MG63 (cell line): ENCODE results near the gene SCLY. TPM values are rescaled to one million over a fixed set of nuclear protein-coding genes. Genes with fewer than 3 reads are reported as not detected.

Experiments used
- DNase-seq: peaks from one replicate; pipeline ENCODE4 v3.0.0-alpha.2; 2020
- H3K27me3 ChIP-seq: fragments of 250-450 bp; sonication (Bioruptor Pico); 2 replicates; pipeline ENCODE4 v1.5.1; 2020; ENCODE audit warnings: mild to moderate bottlenecking, moderate library complexity
- H3K36me3 ChIP-seq: fragments of 250-450 bp; sonication (Bioruptor Pico); 2 replicates; pipeline ENCODE4 v1.5.1; 2020; ENCODE audit warnings: mild to moderate bottlenecking, moderate library complexity
- H3K4me3 ChIP-seq: fragments of 250-450 bp; sonication (Bioruptor Pico); 2 replicates; pipeline ENCODE4 v1.5.1; 2020; ENCODE audit warnings: mild to moderate bottlenecking, moderate library complexity
- H3K9me3 ChIP-seq: fragments of 250-450 bp; sonication (Bioruptor Pico); 2 replicates; pipeline ENCODE4 v1.5.1; 2020; ENCODE audit warnings: mild to moderate bottlenecking, moderate library complexity
- total RNA-seq: library from RNA; depleted of rRNA; stranded (reverse); fragments of >200 nt; shearing (Covaris generic); gene quantifications from 2 replicates; pipeline ENCODE4 v1.2.3, GENCODE V29; 2014; ENCODE audit warnings: low replicate concordance

Gene SCLY
- total RNA-seq, 1 experiment from 2014 or later = 19.0 TPM

GRCh38 chr2:238122287-238123217 is 61.8 kb downstream of the SCLY start:
- no peaks in the 10 kb centered on the region for H3K27me3 ChIP-seq
- peaks cover 4% of the 10 kb centered on the region for H3K9me3 ChIP-seq
- DNase-seq = no peak
- H3K36me3 ChIP-seq = no peaks in the 10 kb centered on the region
- H3K4me3 ChIP-seq = no peak overlapping the region

- Histone ChIP-seq H3K9me3 (peaks cover 4% of the 10 kb centered on the region), H3K36me3 (no peaks in the 10 kb centered on the region), H3K27me3 (no peaks in the 10 kb centered on the region), H3K4me3 (no peak overlapping the region)
- DNase-seq = no peak
These were observed 62.6 kb downstream of the SCLY start for GRCh38 chr2:238123218-238123971.

GRCh38 chr2:238123991-238124470 is 63.2 kb downstream of the SCLY start:
- Histone ChIP-seq H3K4me3 (no peak overlapping the region), H3K27me3 (no peaks in the 10 kb centered on the region), H3K9me3 (peaks cover 4% of the 10 kb centered on the region), H3K36me3 (no peaks in the 10 kb centered on the region)
- no peak for DNase-seq

GRCh38 chr2:238124488-238125126 is 63.8 kb downstream of the SCLY start:
- no peak for DNase-seq
- Histone ChIP-seq H3K4me3 (no peak overlapping the region), H3K9me3 (peaks cover 4% of the 10 kb centered on the region), H3K36me3 (no peaks in the 10 kb centered on the region), H3K27me3 (no peaks in the 10 kb centered on the region)

- Histone ChIP-seq H3K4me3 (no peak overlapping the region), H3K9me3 (peaks cover 4% of the 10 kb centered on the region), H3K27me3 (no peaks in the 10 kb centered on the region), H3K36me3 (no peaks in the 10 kb centered on the region)
- no peak for DNase-seq
These were observed 64.5 kb downstream of the SCLY start for GRCh38 chr2:238125127-238125885.

GRCh38 chr2:238126338-238126737 is 65.5 kb downstream of the SCLY start:
- no peaks in the 10 kb centered on the region for H3K27me3 ChIP-seq
- H3K9me3 ChIP-seq = peaks cover 4% of the 10 kb centered on the region
- no peak for DNase-seq

GRCh38 chr2:238126775-238127164 is 66.0 kb downstream of the SCLY start:
- Histone ChIP-seq H3K4me3 (no peak overlapping the region), H3K36me3 (no peaks in the 10 kb centered on the region), H3K27me3 (no peaks in the 10 kb centered on the region), H3K9me3 (peaks cover 4% of the 10 kb centered on the region)
- no peak for DNase-seq

More at GRCh38 chr2:238126338-238126737, 65.5 kb downstream of the SCLY start:
- Histone ChIP-seq H3K36me3 (no peaks in the 10 kb centered on the region), H3K4me3 (no peak overlapping the region)

GRCh38 chr2:238127165-238128060 is 66.6 kb downstream of the SCLY start:
- Histone ChIP-seq H3K36me3 (no peaks in the 10 kb centered on the region), H3K9me3 (peaks cover 4% of the 10 kb centered on the region), H3K4me3 (no peak overlapping the region), H3K27me3 (no peaks in the 10 kb centered on the region)
- DNase-seq = no peak

GRCh38 chr2:238128061-238128440 is 67.2 kb downstream of the SCLY start:
- Histone ChIP-seq H3K4me3 (no peak overlapping the region), H3K9me3 (peaks cover 4% of the 10 kb centered on the region), H3K27me3 (no peaks in the 10 kb centered on the region), H3K36me3 (no peaks in the 10 kb centered on the region)
- no peak for DNase-seq

- Histone ChIP-seq H3K4me3 (no peak overlapping the region), H3K36me3 (no peaks in the 10 kb centered on the region), H3K9me3 (peaks cover 4% of the 10 kb centered on the region), H3K27me3 (no peaks in the 10 kb centered on the region)
- DNase-seq = no peak
These were observed 67.8 kb downstream of the SCLY start for GRCh38 chr2:238128534-238129001.

GRCh38 chr2:238129166-238130010 is 68.6 kb downstream of the SCLY start:
- peaks cover 4% of the 10 kb centered on the region for H3K9me3 ChIP-seq
- H3K36me3 ChIP-seq = no peaks in the 10 kb centered on the region
- H3K4me3 ChIP-seq = no peak overlapping the region
- DNase-seq = no peak
- H3K27me3 ChIP-seq = no peaks in the 10 kb centered on the region

- H3K27me3 ChIP-seq = no peaks in the 10 kb centered on the region
- DNase-seq = no peak
- no peaks in the 10 kb centered on the region for H3K36me3 ChIP-seq
- no peak overlapping the region for H3K4me3 ChIP-seq
- peaks cover 4% of the 10 kb centered on the region for H3K9me3 ChIP-seq
These were observed 69.4 kb downstream of the SCLY start for GRCh38 chr2:238130111-238130695.

GRCh38 chr2:238130696-238131628 is 70.2 kb downstream of the SCLY start:
- DNase-seq = no peak
- no peaks in the 10 kb centered on the region for H3K36me3 ChIP-seq
- no peak overlapping the region for H3K4me3 ChIP-seq
- H3K9me3 ChIP-seq = peaks cover 4% of the 10 kb centered on the region
- no peaks in the 10 kb centered on the region for H3K27me3 ChIP-seq
